LNCAP (cell line): ENCODE data around the gene SDK2.

Experiments
- CTCF ChIP-seq: fragments of 450-650 bp; IDR thresholded peaks from 2 replicates; pipeline ENCODE4 v1.5.1; 2017; ENCODE audit warnings: mild to moderate bottlenecking

Gene SDK2

GRCh38 chr17:73338050-73338521, 306.2 kb downstream of the SDK2 start:
- TF ChIP-seq CTCF: no peak

- TF ChIP-seq CTCF: no peak
Observed at GRCh38 chr17:73337330-73337710, 306.9 kb downstream of the SDK2 start.

- TF ChIP-seq CTCF: no peak
Observed at GRCh38 chr17:73336408-73337329, 307.6 kb downstream of the SDK2 start.

- TF ChIP-seq CTCF: no peak
Observed at GRCh38 chr17:73335591-73336407, 308.4 kb downstream of the SDK2 start.

- TF ChIP-seq CTCF: no peak
Observed at GRCh38 chr17:73334771-73335513, 309.3 kb downstream of the SDK2 start.

- no peak for TF ChIP-seq CTCF
Observed at GRCh38 chr17:73331060-73331459, 313.2 kb downstream of the SDK2 start.

GRCh38 chr17:73327676-73328075, 316.6 kb downstream of the SDK2 start:
- TF ChIP-seq CTCF: no peak
